HUES64 (cell line): ENCODE results near the gene VWA3B.
"Not testable (repeated sequence)": the region's sequence is repeated elsewhere in the genome, so short reads cannot be mapped to it uniquely, and the experiment has no call there.

Source experiments
- H3K27ac ChIP-seq: 2 replicates; pipeline ENCODE4 v1.7.0; 2013; ENCODE audit warnings: low read depth, low read length, inconsistent platforms
- H3K27me3 ChIP-seq: 2 replicates; pipeline ENCODE4 v1.6.1; 2013; ENCODE audit warnings: mild to moderate bottlenecking, low read length; ENCODE audit not compliant: insufficient read depth
- H3K36me3 ChIP-seq: 2 replicates; pipeline ENCODE4 v1.6.1; 2013; ENCODE audit warnings: mild to moderate bottlenecking, low read length; ENCODE audit not compliant: insufficient read depth
- H3K4me1 ChIP-seq: 2 replicates; pipeline ENCODE4 v1.6.1; 2013; ENCODE audit warnings: mild to moderate bottlenecking, low read length, moderate library complexity; ENCODE audit not compliant: insufficient read depth
- H3K4me3 ChIP-seq: 2 replicates; pipeline ENCODE4 v1.5.1; 2013; ENCODE audit warnings: mild to moderate bottlenecking, low read length, moderate library complexity
- H3K9ac ChIP-seq: 2 replicates; pipeline ENCODE4 v1.6.1; 2013; ENCODE audit warnings: mild to moderate bottlenecking, low read depth, low read length
- H3K9me3 ChIP-seq: 2 replicates; pipeline ENCODE4 v1.6.1; 2013; ENCODE audit warnings: low read depth, low read length; ENCODE audit not compliant: insufficient read depth
- WGBS: fragments of 150-250, 120-280 bp; methylation state at CpG from one replicate; pipeline ENCODE4 v1.1.7; 2013; ENCODE audit warnings: missing lambda C conversion rate; 5-methylcytosine and 5-hydroxymethylcytosine counted together

VWA3B gene

GRCh38 chr2:98252038-98252773, 165.2 kb downstream of the VWA3B start:
- Histone ChIP-seq H3K9ac (no peak overlapping the region), H3K36me3 (no peaks in the 10 kb centered on the region), H3K27ac (no peak overlapping the region), H3K4me1 (no peaks in the 10 kb centered on the region), H3K9me3 (peaks cover 13% of the 10 kb centered on the region), H3K4me3 (no peak overlapping the region), H3K27me3 (no peaks in the 10 kb centered on the region)
- WGBS = 96% methylated on average over 12 of the region's 14 CpGs

- H3K27ac ChIP-seq = no peak overlapping the region
- WGBS = 90% methylated on average over 5 of the region's 5 CpGs
- H3K9me3 ChIP-seq = no peaks in the 10 kb centered on the region
- no peaks in the 10 kb centered on the region for H3K27me3 ChIP-seq
- no peaks in the 10 kb centered on the region for H3K36me3 ChIP-seq
- no peak overlapping the region for H3K4me3 ChIP-seq
- H3K9ac ChIP-seq = no peak overlapping the region
- no peaks in the 10 kb centered on the region for H3K4me1 ChIP-seq
Measured at GRCh38 chr2:98253461-98254070, 166.6 kb downstream of the VWA3B start.

GRCh38 chr2:98254504-98255059, 167.6 kb downstream of the VWA3B start:
- Histone ChIP-seq H3K4me1 (no peaks in the 10 kb centered on the region), H3K9ac (no peak overlapping the region), H3K4me3 (no peak overlapping the region), H3K36me3 (no peaks in the 10 kb centered on the region), H3K27ac (no peak overlapping the region), H3K27me3 (no peaks in the 10 kb centered on the region), H3K9me3 (no peaks in the 10 kb centered on the region)
- 94% methylated on average over 9 of the region's 9 CpGs for WGBS

- no peaks in the 10 kb centered on the region for H3K27me3 ChIP-seq
- H3K27ac ChIP-seq = no peak overlapping the region
- no peak overlapping the region for H3K9ac ChIP-seq
- no peaks in the 10 kb centered on the region for H3K36me3 ChIP-seq
- H3K4me1 ChIP-seq = no peaks in the 10 kb centered on the region
- peaks cover 12% of the 10 kb centered on the region; the same call in 1 of the 2 replicates for H3K9me3 ChIP-seq
- H3K4me3 ChIP-seq = no peak overlapping the region
Measured at GRCh38 chr2:98258906-98259305, 171.9 kb downstream of the VWA3B start.

GRCh38 chr2:98263362-98263761, 176.4 kb downstream of the VWA3B start:
- Histone ChIP-seq H3K4me3 (no peak overlapping the region), H3K9ac (no peak overlapping the region), H3K36me3 (no peaks in the 10 kb centered on the region), H3K9me3 (peaks cover 19% of the 10 kb centered on the region), H3K27me3 (no peaks in the 10 kb centered on the region), H3K4me1 (no peaks in the 10 kb centered on the region), H3K27ac (no peak overlapping the region)
- 83% methylated on average over 1 of the region's 1 CpG for WGBS

GRCh38 chr2:98268225-98268624, 181.3 kb downstream of the VWA3B start:
- H3K4me1 ChIP-seq, H3K36me3 ChIP-seq, H3K4me3 ChIP-seq, H3K9ac ChIP-seq, H3K27ac ChIP-seq, H3K27me3 ChIP-seq: not testable (repeated sequence)
- peaks cover 14% of the 10 kb centered on the region for H3K9me3 ChIP-seq

GRCh38 chr2:98269274-98269673, 182.3 kb downstream of the VWA3B start:
- WGBS = 33% methylated on average over 2 of the region's 2 CpGs

GRCh38 chr2:98269830-98270229, 182.9 kb downstream of the VWA3B start:
- Histone ChIP-seq H3K27ac (no peak overlapping the region), H3K9ac (no peak overlapping the region), H3K4me1 (no peaks in the 10 kb centered on the region), H3K9me3 (no peaks in the 10 kb centered on the region), H3K4me3 (no peak overlapping the region), H3K36me3 (no peaks in the 10 kb centered on the region), H3K27me3 (no peaks in the 10 kb centered on the region)
- WGBS = 89% methylated on average over 1 of the region's 2 CpGs

More at GRCh38 chr2:98269274-98269673, 182.3 kb downstream of the VWA3B start:
- no peaks in the 10 kb centered on the region for H3K4me1 ChIP-seq
- H3K27ac ChIP-seq = no peak overlapping the region
- no peaks in the 10 kb centered on the region for H3K27me3 ChIP-seq
- H3K4me3 ChIP-seq = no peak overlapping the region
- H3K9ac ChIP-seq = no peak overlapping the region
- peaks cover 3% of the 10 kb centered on the region for H3K9me3 ChIP-seq
- no peaks in the 10 kb centered on the region for H3K36me3 ChIP-seq

- H3K27me3 ChIP-seq = no peaks in the 10 kb centered on the region
- H3K4me1 ChIP-seq = peaks cover 8% of the 10 kb centered on the region
- H3K36me3 ChIP-seq = no peaks in the 10 kb centered on the region
- 90% methylated on average over 9 of the region's 9 CpGs for WGBS
- no peak overlapping the region for H3K9ac ChIP-seq
- H3K9me3 ChIP-seq = no peaks in the 10 kb centered on the region
- H3K4me3 ChIP-seq = no peak overlapping the region
- H3K27ac ChIP-seq = no peak overlapping the region
Measured at GRCh38 chr2:98277162-98277859, 190.3 kb downstream of the VWA3B start.

- Histone ChIP-seq H3K27ac (no peak overlapping the region), H3K9me3 (no peaks in the 10 kb centered on the region), H3K4me1 (peaks cover 8% of the 10 kb centered on the region), H3K36me3 (no peaks in the 10 kb centered on the region), H3K27me3 (no peaks in the 10 kb centered on the region), H3K4me3 (no peak overlapping the region), H3K9ac (no peak overlapping the region)
- 85% methylated on average over 7 of the region's 7 CpGs for WGBS
Measured at GRCh38 chr2:98278074-98278473, 191.1 kb downstream of the VWA3B start.

GRCh38 chr2:98280376-98281102, 193.6 kb downstream of the VWA3B start:
- Histone ChIP-seq H3K4me3 (no peak overlapping the region), H3K27ac (no peak overlapping the region), H3K36me3 (no peaks in the 10 kb centered on the region), H3K4me1 (peaks cover 8% of the 10 kb centered on the region), H3K27me3 (no peaks in the 10 kb centered on the region), H3K9ac (no peak overlapping the region), H3K9me3 (peaks cover 3% of the 10 kb centered on the region; the same call in 1 of the 2 replicates)
- 60% methylated on average over 15 of the region's 18 CpGs for WGBS
